HEK293T (cell line): ENCODE measurements around the gene PAK6.

Experiments used
- CTCF ChIA-PET: fragments of 350-600 bp; formaldehyde crosslinking; extraction: SDS; loops from one replicate; lab custom pipeline; 2021; ENCODE audit warnings: antibody characterized with exemption, inconsistent platforms; lab: Yijun Ruan, JAX
- POLR2A ChIA-PET: fragments of 350-600 bp; formaldehyde crosslinking; extraction: SDS; loops from one replicate; lab custom pipeline; 2020; ENCODE audit warnings: antibody characterized with exemption, inconsistent platforms; lab: Yijun Ruan, JAX
- DNase-seq: peaks from one replicate; pipeline ENCODE4 v3.0.0; 2012; ENCODE audit warnings: mixed read lengths; ENCODE audit errors: extremely low spot score
- ARNT ChIP-seq: fragments of 450-650 bp; IDR thresholded peaks from 2 replicates; pipeline ENCODE4 v1.6.1; 2017; ENCODE audit warnings: mild to moderate bottlenecking
- BHLHE40 ChIP-seq: fragments of 450-650 bp; IDR thresholded peaks from 2 replicates; pipeline ENCODE4 v1.6.1; 2016; ENCODE audit warnings: mild to moderate bottlenecking, moderate library complexity, borderline replicate concordance
- CTBP1 ChIP-seq: fragments of 450-650 bp; IDR thresholded peaks from 2 replicates; pipeline ENCODE4 v1.6.1; 2016; ENCODE audit warnings: borderline replicate concordance
- ELF4 ChIP-seq: fragments of 450-650 bp; IDR thresholded peaks from 2 replicates; pipeline ENCODE4 v1.6.1; 2017; ENCODE audit warnings: antibody characterized with exemption
- FOXA1 ChIP-seq: fragments of 450-650 bp; IDR thresholded peaks from 2 replicates; pipeline ENCODE4 v1.6.1; 2016; ENCODE audit warnings: mild to moderate bottlenecking
- FOXK2 ChIP-seq: fragments of 450-650 bp; IDR thresholded peaks from 2 replicates; pipeline ENCODE4 v1.6.1; 2016; ENCODE audit warnings: mild to moderate bottlenecking
- FOXM1 ChIP-seq: fragments of 450-650 bp; IDR thresholded peaks from 2 replicates; pipeline ENCODE4 v1.6.1; 2017; ENCODE audit warnings: mild to moderate bottlenecking, borderline replicate concordance
- HDGF ChIP-seq: fragments of 450-650 bp; IDR thresholded peaks from 2 replicates; pipeline ENCODE4 v1.6.1; 2017; ENCODE audit warnings: antibody characterized with exemption, borderline replicate concordance
- L3MBTL2 ChIP-seq: fragments of 450-650 bp; conservative IDR thresholded peaks from 2 replicates; pipeline ENCODE4 v1.6.1; 2016; ENCODE audit warnings: mild to moderate bottlenecking
- LEF1 ChIP-seq: fragments of 450-650 bp; IDR thresholded peaks from 2 replicates; pipeline ENCODE4 v1.6.1; 2017; ENCODE audit warnings: mild to moderate bottlenecking, borderline replicate concordance
- NFRKB ChIP-seq: fragments of 450-650 bp; IDR thresholded peaks from 2 replicates; pipeline ENCODE4 v1.6.1; 2016; ENCODE audit warnings: mild to moderate bottlenecking, moderate library complexity
- SP1 ChIP-seq: fragments of 450-650 bp; IDR thresholded peaks from 2 replicates; pipeline ENCODE4 v1.6.1; 2017
- SUZ12 ChIP-seq: fragments of 450-650 bp; IDR thresholded peaks from 2 replicates; pipeline ENCODE4 v1.6.1; 2016; ENCODE audit warnings: mild to moderate bottlenecking
- TARDBP ChIP-seq: fragments of 450-650 bp; IDR thresholded peaks from 2 replicates; pipeline ENCODE4 v1.6.1; 2016
- ZNF384 ChIP-seq: fragments of 450-650 bp; IDR thresholded peaks from 2 replicates; pipeline ENCODE4 v1.6.1; 2016
- TF ChIP-seq, protein P1 (sequence below): fragments of 450-650 bp; IDR thresholded peaks from 2 replicates; pipeline ENCODE4 v1.6.1; 2016

The PAK6 gene

DNA sequence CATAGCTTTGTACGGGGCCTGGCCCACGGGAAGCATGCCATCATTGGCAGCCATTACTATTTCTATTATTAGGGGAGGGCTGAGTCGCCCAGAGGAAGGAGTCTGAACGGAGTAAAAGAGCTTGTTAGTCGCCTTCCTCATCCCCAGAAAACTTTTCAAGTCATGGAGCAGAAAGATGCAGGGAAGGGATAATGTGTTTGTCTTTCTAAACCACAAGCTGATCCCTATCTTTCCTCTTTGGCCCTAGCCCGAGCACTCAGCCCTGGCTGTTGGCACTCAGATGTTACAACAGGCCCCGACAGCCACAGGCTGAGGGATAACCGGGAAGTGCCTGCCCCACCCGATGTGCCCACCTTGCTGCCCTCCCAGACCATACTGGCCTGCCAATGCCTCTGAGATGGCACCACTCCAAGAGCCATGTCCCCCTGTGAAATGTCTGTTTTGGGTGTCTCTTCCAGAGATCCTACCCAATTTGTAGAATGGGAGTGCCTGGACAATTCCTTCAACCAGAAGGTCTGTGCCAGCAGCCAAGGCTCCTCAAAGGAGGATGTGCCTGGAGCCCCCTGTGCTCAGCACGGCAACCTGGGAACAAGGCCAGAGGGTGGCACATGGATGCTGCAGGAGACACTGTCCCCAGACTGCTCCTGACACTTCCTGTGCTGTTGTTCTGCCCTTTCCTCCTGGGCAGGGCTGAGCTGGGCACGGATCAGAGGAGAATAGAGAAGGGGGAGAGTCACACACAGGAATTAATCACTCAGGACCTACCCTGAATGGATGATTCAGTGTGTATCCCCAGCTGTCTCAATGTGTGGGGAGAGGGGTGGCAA lies 10.8 kb downstream of the PAK6 start:
- POLR2A ChIA-PET, result no interaction called here
- TF ChIP-seq FOXA1, result no peak
- no peak for TF ChIP-seq L3MBTL2
- TF ChIP-seq ELF4, result no peak
- TF ChIP-seq NFRKB, result no peak
- no peak for TF ChIP-seq SUZ12
- TF ChIP-seq HDGF, result no peak
- DNase-seq, result no peak
- CTCF ChIA-PET, result interaction anchor here (0.8 to 1.1 kb wide), 3 partner anchors 11 to 32 kb away, joined by 3 to 4 read pairs (median 3); partner anchors contain the start of gene PAK6

- no peak for DNase-seq
- ChIA-PET CTCF (interaction anchor here (0.9 kb wide), 1 partner anchor 24 kb away, joined by 5 read pairs; no protein-coding TSS in a partner anchor), POLR2A (no interaction called here)
- no peak for TF ChIP-seq NFRKB
- no peak for TF ChIP-seq ELF4
- TF ChIP-seq ARNT, result no peak
- no peak for TF ChIP-seq LEF1
- no peak for TF ChIP-seq ZNF384
- no peak for TF ChIP-seq FOXA1
- TF ChIP-seq BHLHE40, result no peak
- no peak for TF ChIP-seq SUZ12
- TF ChIP-seq HDGF, result no peak
- TF ChIP-seq TARDBP, result no peak
- no peak for TF ChIP-seq L3MBTL2
- TF ChIP-seq CTBP1, result no peak
- no peak for TF ChIP-seq FOXK2
- TF ChIP-seq, protein P1, sequence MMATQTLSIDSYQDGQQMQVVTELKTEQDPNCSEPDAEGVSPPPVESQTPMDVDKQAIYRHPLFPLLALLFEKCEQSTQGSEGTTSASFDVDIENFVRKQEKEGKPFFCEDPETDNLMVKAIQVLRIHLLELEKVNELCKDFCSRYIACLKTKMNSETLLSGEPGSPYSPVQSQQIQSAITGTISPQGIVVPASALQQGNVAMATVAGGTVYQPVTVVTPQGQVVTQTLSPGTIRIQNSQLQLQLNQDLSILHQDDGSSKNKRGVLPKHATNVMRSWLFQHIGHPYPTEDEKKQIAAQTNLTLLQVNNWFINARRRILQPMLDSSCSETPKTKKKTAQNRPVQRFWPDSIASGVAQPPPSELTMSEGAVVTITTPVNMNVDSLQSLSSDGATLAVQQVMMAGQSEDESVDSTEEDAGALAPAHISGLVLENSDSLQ, result no peak
- no peak for TF ChIP-seq FOXM1
- no peak for TF ChIP-seq SP1
Observed at GRCh38 chr15:40250304-40250656, 11.4 kb downstream of the PAK6 start.

DNA sequence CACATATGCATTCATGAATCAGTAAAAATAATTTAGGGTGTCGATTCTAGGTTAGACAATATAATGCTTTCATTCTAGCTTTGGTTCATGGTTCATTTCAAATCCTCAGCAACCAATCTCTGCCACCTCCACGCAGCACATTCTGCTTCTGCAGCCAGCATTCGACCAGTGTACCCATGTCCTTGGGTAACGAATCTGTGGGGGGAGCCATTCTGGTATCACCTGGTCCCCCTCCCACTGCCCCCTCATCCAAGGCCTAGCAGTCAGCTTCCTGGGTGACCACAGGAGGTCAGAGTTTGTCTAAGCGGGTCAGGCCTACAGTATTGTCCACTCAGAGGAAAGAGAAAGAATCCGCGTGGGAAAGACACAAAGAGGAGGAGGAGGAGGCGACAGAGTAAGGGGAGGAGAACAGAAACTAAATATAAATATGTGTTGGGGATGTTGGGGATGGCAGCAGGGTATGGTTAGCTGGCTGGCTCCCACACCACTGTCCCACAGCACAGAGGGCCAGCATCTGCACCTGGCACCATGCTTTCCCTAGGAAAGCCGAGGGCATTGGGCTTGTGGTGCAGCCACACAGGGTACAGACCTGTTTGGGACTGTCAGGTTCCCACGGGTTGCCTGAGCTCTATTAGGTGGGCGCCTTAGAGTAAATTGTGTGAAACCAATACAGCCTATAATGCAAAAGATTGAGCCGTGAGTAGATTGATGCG lies 12.1 kb downstream of the PAK6 start:
- ChIA-PET CTCF (interaction anchor here (0.9 kb wide), 1 partner anchor 23 kb away, joined by 5 read pairs; no protein-coding TSS in a partner anchor), POLR2A (no interaction called here)
- DNase-seq, result no peak
- no peak for TF ChIP-seq ZNF384
- TF ChIP-seq L3MBTL2, result no peak
- TF ChIP-seq FOXA1, result no peak
- no peak for TF ChIP-seq LEF1
- no peak for TF ChIP-seq TARDBP
- no peak for TF ChIP-seq CTBP1
- no peak for TF ChIP-seq SP1
- TF ChIP-seq FOXK2, result no peak
- no peak for TF ChIP-seq FOXM1
- no peak for TF ChIP-seq ELF4
- TF ChIP-seq HDGF, result no peak
- no peak for TF ChIP-seq ARNT
- TF ChIP-seq BHLHE40, result no peak
- TF ChIP-seq NFRKB, result no peak
- TF ChIP-seq, protein P1, result no peak
- TF ChIP-seq SUZ12, result no peak

DNA sequence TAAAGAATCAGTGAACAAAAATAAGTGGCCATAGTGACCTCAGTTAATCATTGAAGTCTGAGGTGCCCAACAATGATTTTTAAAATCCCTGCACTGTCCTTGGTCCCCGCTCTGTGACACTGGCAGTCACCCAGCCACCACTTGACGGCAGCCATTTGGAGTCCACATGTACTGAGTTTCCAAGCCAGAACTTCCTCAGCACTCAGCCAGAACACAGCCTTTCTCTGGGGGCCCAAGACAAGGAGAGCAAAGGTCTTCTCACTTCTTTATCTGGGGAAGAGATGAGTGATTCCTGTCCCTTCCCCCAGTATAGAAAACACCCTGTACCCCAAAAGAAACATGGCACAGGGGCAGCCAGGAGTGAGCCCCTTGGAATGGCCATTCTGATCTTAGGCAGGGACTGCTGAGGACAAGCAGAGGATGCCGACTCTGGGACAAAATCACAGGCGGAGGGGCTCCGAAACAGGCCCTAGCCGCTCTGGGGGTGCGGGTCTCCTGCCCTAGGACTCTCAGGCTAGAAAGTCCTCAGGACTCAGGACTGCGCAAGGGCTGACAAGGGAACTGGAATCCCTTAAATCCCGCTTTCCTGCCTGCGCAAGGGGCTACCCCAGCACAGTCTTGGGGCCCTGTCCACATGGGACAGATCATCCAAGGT lies 12.8 kb downstream of the PAK6 start:
- no peak for TF ChIP-seq ELF4
- TF ChIP-seq TARDBP, result no peak
- no peak for TF ChIP-seq LEF1
- no peak for TF ChIP-seq FOXK2
- TF ChIP-seq ZNF384, result no peak
- DNase-seq, result no peak
- CTCF ChIA-PET, result no interaction called here
- POLR2A ChIA-PET, result no interaction called here

GRCh38 chr15:40252141-40252437 lies 13.2 kb downstream of the PAK6 start:
- CTCF ChIA-PET, result no interaction called here
- TF ChIP-seq TARDBP (no peak), LEF1 (no peak), L3MBTL2 (no peak), BHLHE40 (no peak)
- DNase-seq, result no peak
- POLR2A ChIA-PET, result no interaction called here

GRCh38 chr15:40252438-40253166 lies 13.7 kb downstream of the PAK6 start:
- ChIA-PET POLR2A (no interaction called here), CTCF (no interaction called here)
- no peak for DNase-seq
- TF ChIP-seq ELF4 (no peak), NFRKB (no peak), SP1 (no peak), BHLHE40 (no peak)
